Measurements from ENCODE around the gene AEBP2. TPM values are rescaled to one million over a fixed set of nuclear protein-coding genes. Genes with fewer than 3 reads are reported as not detected.

AEBP2 gene
- total and polyA plus RNA-seq, 8 donors, result 28.2 to 58.6 (median 54.2) TPM

GRCh38 chr12:19449814-19450213 lies 10.5 kb downstream of the AEBP2 start:
- ATAC-seq, result no peak
- Histone ChIP-seq H3K9me3 (no peaks in the 10 kb centered on the region), H3K4me3 (no peak overlapping the region), H3K4me1 (peaks cover 13 to 41% of the 10 kb centered on the region in 2 donors), H3K36me3 (no peaks in the 10 kb centered on the region), H3K27me3 (no peaks in the 10 kb centered on the region), H3K27ac (no peak overlapping the region)
- TF ChIP-seq CTCF (IDR thresholded peaks at IDR 0.05), result no peak
- intact Hi-C loops (cut with DNase I), result no loop called here
- no peak for DNase-seq

- TF ChIP-seq CTCF (IDR thresholded peaks at IDR 0.05), result no peak
Measured at GRCh38 chr12:19450362-19450761, 11.1 kb downstream of the AEBP2 start.

DNA sequence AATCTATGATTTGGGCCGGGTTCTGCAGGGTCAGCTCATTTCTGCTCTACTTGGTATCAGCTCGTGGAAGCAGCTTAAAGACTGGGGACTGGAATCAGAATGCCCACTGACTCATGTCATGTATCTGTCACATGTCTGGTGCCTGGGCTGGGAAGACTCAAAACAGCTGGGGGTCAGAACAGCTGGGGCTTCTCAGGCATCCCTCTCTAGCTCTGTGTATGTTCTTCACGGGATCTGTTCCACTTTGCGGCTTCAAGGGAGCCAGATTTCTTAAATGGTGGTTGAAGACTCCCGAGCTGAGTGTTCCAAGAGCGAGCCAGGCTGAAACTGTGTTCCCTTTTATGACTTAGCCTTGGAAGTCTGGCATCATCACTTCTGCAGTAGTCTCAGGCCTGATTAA lies 11.9 kb downstream of the AEBP2 start:
- intact Hi-C loops (cut with DNase I), result no loop called here
- Histone ChIP-seq H3K36me3 (no peaks in the 10 kb centered on the region), H3K4me1 (peaks cover 13 to 32% of the 10 kb centered on the region in 2 donors), H3K9me3 (no peaks in the 10 kb centered on the region), H3K27me3 (no peaks in the 10 kb centered on the region), H3K4me3 (no peak overlapping the region), H3K27ac (no peak overlapping the region)
- no peak for TF ChIP-seq CTCF (IDR thresholded peaks at IDR 0.05)
- ATAC-seq, result peak; percentile 30
- peak in 2 of 4 donors; percentile 58 to 70 for DNase-seq

More at GRCh38 chr12:19450362-19450761, 11.1 kb downstream of the AEBP2 start:
- ATAC-seq, result no peak
- H3K27ac ChIP-seq, result no peak overlapping the region
- no peak for DNase-seq
- intact Hi-C loops (cut with DNase I), result no loop called here
- no peaks in the 10 kb centered on the region for H3K27me3 ChIP-seq
- H3K4me3 ChIP-seq, result no peak overlapping the region
- peaks cover 13 to 38% of the 10 kb centered on the region in 2 donors for H3K4me1 ChIP-seq
- H3K36me3 ChIP-seq, result no peaks in the 10 kb centered on the region
- no peaks in the 10 kb centered on the region for H3K9me3 ChIP-seq

GRCh38 chr12:19453961-19454360 lies 14.7 kb downstream of the AEBP2 start:
- no peak for ATAC-seq
- DNase-seq, result no peak
- Histone ChIP-seq H3K4me3 (no peak overlapping the region), H3K4me1 (peaks cover 13 to 24% of the 10 kb centered on the region in 2 donors), H3K9me3 (no peaks in the 10 kb centered on the region), H3K27me3 (no peaks in the 10 kb centered on the region), H3K36me3 (no peaks in the 10 kb centered on the region), H3K27ac (no peak overlapping the region)
- intact Hi-C loops (cut with DNase I), result no loop called here
- TF ChIP-seq CTCF (IDR thresholded peaks at IDR 0.05), result no peak

DNA sequence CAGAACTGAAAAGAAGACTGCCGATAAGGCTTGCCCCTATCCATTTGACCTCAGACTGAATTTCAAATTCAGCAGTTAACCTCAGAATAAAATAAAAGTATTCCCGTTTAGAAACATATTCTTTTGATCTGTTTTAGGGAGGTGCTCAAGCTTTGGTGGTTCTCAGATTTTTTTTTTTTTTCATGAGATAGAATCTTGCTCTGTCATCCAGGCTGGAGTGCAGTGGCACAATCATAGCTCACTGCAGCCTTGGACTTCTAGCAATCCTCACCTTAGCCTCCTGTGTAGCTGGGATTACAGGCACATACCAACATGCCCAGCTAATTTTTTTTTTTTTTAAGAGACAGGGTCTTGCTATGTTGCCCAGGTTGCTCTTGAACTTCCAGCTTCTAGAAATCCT lies 15.5 kb downstream of the AEBP2 start:
- Histone ChIP-seq H3K9me3 (no peaks in the 10 kb centered on the region), H3K4me1 (peaks cover 7 to 16% of the 10 kb centered on the region in 2 donors), H3K27ac (no peak overlapping the region), H3K4me3 (no peak overlapping the region), H3K27me3 (no peaks in the 10 kb centered on the region), H3K36me3 (no peaks in the 10 kb centered on the region)
- DNase-seq (no peak), ATAC-seq (no peak)
- TF ChIP-seq CTCF (IDR thresholded peaks at IDR 0.05), result no peak
- intact Hi-C loops (cut with DNase I), result no loop called here

Data from left lung (tissue), 10 donors.